Kidney (tissue), 14 donors: Measurements from ENCODE around the gene TECTB. TPM values are rescaled to one million over a fixed set of nuclear protein-coding genes. Genes with fewer than 3 reads are reported as not detected.
A peak's percentile ranks its signal among the peaks of the same experiment; 100 is the strongest.

ENCODE experiments used
- DNase-seq, 5 donors: peaks; one replicate each; pipeline ENCODE4 v3.0.0-alpha.2; 2013 to 2020
- FAIRE-seq: peaks from 2 replicates; lab custom pipeline; 2012; peaks lifted over from hg19 to GRCh38; lab: Jason Lieb, UNC
- H3K27ac ChIP-seq, 2 donors: one replicate each; pipeline ENCODE4 v1.7.0; 2013; ENCODE audit warnings: low read depth in 2 of 2, low read length in 2 of 2, inconsistent platforms in 1 of 2
- H3K27me3 ChIP-seq: one replicate; pipeline ENCODE4 v1.7.1; 2013; ENCODE audit warnings: low read length, inconsistent platforms; ENCODE audit not compliant: control insufficient read depth, insufficient read depth
- H3K36me3 ChIP-seq, 3 donors: one replicate each; pipeline versions ENCODE4 v1.7.0 to v1.7.1; 2013; ENCODE audit warnings: low read length in 3 of 3, control low read depth in 1 of 3, inconsistent platforms in 1 of 3; ENCODE audit not compliant: insufficient read depth in 3 of 3, control insufficient read depth in 2 of 3
- H3K4me1 ChIP-seq, 3 donors: one replicate each; pipeline versions ENCODE4 v1.7.0 to v1.7.1; 2013; ENCODE audit warnings: low read length in 3 of 3, inconsistent platforms in 1 of 3, low read depth in 1 of 3; ENCODE audit not compliant: control insufficient read depth in 2 of 3, insufficient read depth in 2 of 3
- H3K4me3 ChIP-seq, 3 donors: one replicate each; pipeline versions ENCODE4 v1.7.0 to v1.8.1; 2013; ENCODE audit warnings: low read length in 3 of 3, control low read depth in 1 of 3, inconsistent platforms in 1 of 3
- H3K9ac ChIP-seq, 3 donors: one replicate each; pipeline versions ENCODE4 v1.7.0 to v1.7.1; 2013; ENCODE audit warnings: low read length in 3 of 3, control low read depth in 1 of 3, inconsistent platforms in 1 of 3
- H3K9me3 ChIP-seq, 3 donors: one replicate each; pipeline versions ENCODE4 v1.7.0 to v1.7.1; 2013; ENCODE audit warnings: low read length in 3 of 3, control low read depth in 1 of 3, inconsistent platforms in 1 of 3; ENCODE audit not compliant: control insufficient read depth in 2 of 3, insufficient read depth in 1 of 3
- CTCF ChIP-seq: IDR thresholded peaks from 3 replicates; pipeline ENCODE4 v1.5.1; 2012; ENCODE audit warnings: mild to moderate bottlenecking, moderate library complexity, borderline replicate concordance; ENCODE audit not compliant: insufficient read depth; ENCODE audit errors: extremely low read depth
- intact Hi-C: fragments of 100-400 bp; cut with DNase I; formaldehyde crosslinking; loops from one replicate; pipeline ENCODE4 v1.11.1; 2022
- polyA plus RNA-seq: library from polyadenylated mRNA; stranded (reverse); fragments of 350-450 nt; fragmentation: Illumina TruSeq; extraction: RNeasy Lipid Tissue Mini Kit (QIAGEN cat#74804); gene quantifications from one replicate; pipeline ENCODE4 v1.2.3, GENCODE V29; 2014; ENCODE audit warnings: low read depth, low replicate concordance; ENCODE audit not compliant: insufficient read depth
- total RNA-seq: library from RNA; stranded (reverse); fragmentation: NEBNext Ultra II Directional; extraction: Animal tissue kit (Norgen Biotek cat#: 25700); gene quantifications from one replicate; pipeline ENCODE4 v1.2.1, GENCODE V29; 2021
- donor health status: control.
- donor health status: control.
- donor health status: control.
- donor health status: control.
- donor health status: control.
- donor health status: DM: yes; HTN: yes; CAD: no.
- donor health status: Normal renal cell carcinoma (clear cell type).

Gene TECTB
- total and polyA plus RNA-seq, 2 donors from 2014 or later = not detected

- TF ChIP-seq CTCF = no peak
- no peak for FAIRE-seq
Observed at GRCh38 chr10:112343056-112343806, 60.0 kb downstream of the TECTB start.

GRCh38 chr10:112344261-112344660 is 61.1 kb downstream of the TECTB start:
- Histone ChIP-seq H3K4me3 (no peak overlapping the region), H3K27ac (no peak overlapping the region), H3K27me3 (no peaks in the 10 kb centered on the region), H3K36me3 (no peaks in the 10 kb centered on the region), H3K4me1 (no peaks in the 10 kb centered on the region), H3K9me3 (no peaks in the 10 kb centered on the region), H3K9ac (no peak overlapping the region)
- no peak for FAIRE-seq
- no peak for DNase-seq
- intact Hi-C loops = no loop called here
- TF ChIP-seq CTCF = no peak

More at GRCh38 chr10:112343056-112343806, 60.0 kb downstream of the TECTB start:
- H3K9ac ChIP-seq = no peak overlapping the region
- no peaks in the 10 kb centered on the region for H3K4me1 ChIP-seq
- peak in 1 of 5 donors; percentile 12 for DNase-seq
- H3K36me3 ChIP-seq = no peaks in the 10 kb centered on the region
- intact Hi-C loops = no loop called here
- no peak overlapping the region for H3K4me3 ChIP-seq
- H3K27ac ChIP-seq = no peak overlapping the region
- H3K27me3 ChIP-seq = no peaks in the 10 kb centered on the region
- H3K9me3 ChIP-seq = no peaks in the 10 kb centered on the region

- H3K36me3 ChIP-seq = no peaks in the 10 kb centered on the region
- no peak overlapping the region for H3K9ac ChIP-seq
- DNase-seq (no peak), FAIRE-seq (no peak)
- H3K27ac ChIP-seq = no peak overlapping the region
- no peaks in the 10 kb centered on the region for H3K9me3 ChIP-seq
- no peaks in the 10 kb centered on the region for H3K4me1 ChIP-seq
- H3K4me3 ChIP-seq = no peak overlapping the region
- intact Hi-C loops = no loop called here
- TF ChIP-seq CTCF = no peak
- H3K27me3 ChIP-seq = no peaks in the 10 kb centered on the region
Observed at GRCh38 chr10:112345202-112345601, 62.0 kb downstream of the TECTB start.
